Peyer's patch (tissue), 4 donors: ENCODE data around the gene PHC2.

Experiments
- POLR2A ChIP-seq, 2 donors: fragments of 450-650 bp; IDR thresholded peaks; one replicate each; pipeline ENCODE4 v1.5.1; 2017; ENCODE audit warnings: antibody characterized with exemption in 2 of 2, mild to moderate bottlenecking in 2 of 2, moderate library complexity in 2 of 2
- TF ChIP-seq, protein P1 (sequence below), 6 experiments: fragments of 450-650 bp in 4 of 6; fragments of 200-600 bp in 2 of 6; sonication (generic) in 1 of 6; IDR thresholded peaks; one replicate each; pipeline ENCODE4 v1.5.1; 2017 to 2019; ENCODE audit warnings: antibody characterized with exemption in 6 of 6, mild to moderate bottlenecking in 3 of 6, moderate library complexity in 1 of 6

DNA sequence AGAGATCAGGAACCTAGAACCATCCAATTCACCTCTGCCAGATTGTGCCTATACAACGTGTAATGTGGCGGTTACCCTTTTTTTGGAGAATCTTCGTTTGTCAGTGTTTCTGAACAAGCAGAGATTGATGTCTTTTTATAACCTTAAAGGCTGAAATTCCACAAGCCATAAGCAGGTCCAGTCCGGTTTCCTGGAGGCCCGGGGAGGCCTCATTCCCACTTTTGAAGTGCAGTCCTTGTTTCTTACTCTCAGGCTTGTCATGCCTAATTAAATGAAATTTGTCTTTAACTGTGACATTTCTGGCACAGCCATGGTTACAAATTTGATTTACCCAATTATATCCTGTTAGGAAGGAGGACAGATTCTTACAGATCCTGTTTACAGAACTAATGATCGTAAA lies 146.8 kb downstream of the PHC2 start:
- TF ChIP-seq, protein P1, sequence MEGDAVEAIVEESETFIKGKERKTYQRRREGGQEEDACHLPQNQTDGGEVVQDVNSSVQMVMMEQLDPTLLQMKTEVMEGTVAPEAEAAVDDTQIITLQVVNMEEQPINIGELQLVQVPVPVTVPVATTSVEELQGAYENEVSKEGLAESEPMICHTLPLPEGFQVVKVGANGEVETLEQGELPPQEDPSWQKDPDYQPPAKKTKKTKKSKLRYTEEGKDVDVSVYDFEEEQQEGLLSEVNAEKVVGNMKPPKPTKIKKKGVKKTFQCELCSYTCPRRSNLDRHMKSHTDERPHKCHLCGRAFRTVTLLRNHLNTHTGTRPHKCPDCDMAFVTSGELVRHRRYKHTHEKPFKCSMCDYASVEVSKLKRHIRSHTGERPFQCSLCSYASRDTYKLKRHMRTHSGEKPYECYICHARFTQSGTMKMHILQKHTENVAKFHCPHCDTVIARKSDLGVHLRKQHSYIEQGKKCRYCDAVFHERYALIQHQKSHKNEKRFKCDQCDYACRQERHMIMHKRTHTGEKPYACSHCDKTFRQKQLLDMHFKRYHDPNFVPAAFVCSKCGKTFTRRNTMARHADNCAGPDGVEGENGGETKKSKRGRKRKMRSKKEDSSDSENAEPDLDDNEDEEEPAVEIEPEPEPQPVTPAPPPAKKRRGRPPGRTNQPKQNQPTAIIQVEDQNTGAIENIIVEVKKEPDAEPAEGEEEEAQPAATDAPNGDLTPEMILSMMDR (IDR thresholded peaks at IDR 0.05) = no peak
- no peak for TF ChIP-seq POLR2A (IDR thresholded peaks at IDR 0.05)
